ENCODE results near the gene SELENBP1. TPM values are rescaled to one million over a fixed set of nuclear protein-coding genes. Genes with fewer than 3 reads are reported as not detected.
"Not testable (repeated sequence)": the region's sequence is repeated elsewhere in the genome, so short reads cannot be mapped to it uniquely, and the experiment has no call there.

SELENBP1 gene
- total and polyA plus RNA-seq, 4 donors = 84.1 to 282 (median 186) TPM

GRCh38 chr1:151361883-151362282 lies 10.6 kb downstream of the SELENBP1 start:
- H3K9me3 ChIP-seq (ENCODE audit: control insufficient read depth in 4 of 4, insufficient read depth in 3 of 4, low read length in 3 of 4) = peaks cover 0 to 5% (median 1%) of the 10 kb centered on the region in 4 donors
- DNase-seq (no peak), ATAC-seq (ENCODE audit: insufficient read depth, low FRiP score) (no peak)
- H3K9ac ChIP-seq (ENCODE audit: insufficient read depth in 1 of 2, low read length in 2 of 2) = no peak overlapping the region
- peaks cover 0 to 49% (median 25%) of the 10 kb centered on the region in 4 donors for H3K36me3 ChIP-seq (ENCODE audit: control insufficient read depth in 4 of 4, insufficient read depth in 4 of 4, low read length in 4 of 4)
- H3K4me3 ChIP-seq = no peak overlapping the region
- no peaks in the 10 kb centered on the region for H3K4me1 ChIP-seq (ENCODE audit: control insufficient read depth in 5 of 5, insufficient read depth in 5 of 5, low read length in 5 of 5)
- H3K27ac ChIP-seq (ENCODE audit: low read depth in 1 of 2, low read length in 1 of 2) = no peak overlapping the region
- no peaks in the 10 kb centered on the region for H3K27me3 ChIP-seq (ENCODE audit: control insufficient read depth in 3 of 3, insufficient read depth in 3 of 3, low read length in 2 of 3)
- no peak for TF ChIP-seq CTCF (IDR thresholded peaks at IDR 0.05; ENCODE audit: control extremely low read depth, extremely low read depth)

GRCh38 chr1:151356696-151357095 lies 15.8 kb downstream of the SELENBP1 start:
- H3K27me3 ChIP-seq (ENCODE audit: control insufficient read depth in 3 of 3, insufficient read depth in 3 of 3, low read length in 2 of 3) = no peaks in the 10 kb centered on the region
- H3K9me3 ChIP-seq (ENCODE audit: control insufficient read depth in 4 of 4, insufficient read depth in 3 of 4, low read length in 3 of 4) = peaks cover 0 to 3% (median 0%) of the 10 kb centered on the region in 4 donors
- H3K9ac ChIP-seq (ENCODE audit: insufficient read depth in 1 of 2, low read length in 2 of 2) = no peak overlapping the region
- H3K4me3 ChIP-seq = no peak overlapping the region
- no peak for TF ChIP-seq CTCF (IDR thresholded peaks at IDR 0.05; ENCODE audit: control extremely low read depth, extremely low read depth)
- DNase-seq = no peak
- no peaks in the 10 kb centered on the region for H3K36me3 ChIP-seq (ENCODE audit: control insufficient read depth in 4 of 4, insufficient read depth in 4 of 4, low read length in 4 of 4)
- H3K4me1 ChIP-seq (ENCODE audit: control insufficient read depth in 5 of 5, insufficient read depth in 5 of 5, low read length in 5 of 5) = no peaks in the 10 kb centered on the region
- WGBS, 2 donors = 58 to 89% methylated on average over 2 of the region's 2 CpGs
- no peak for ATAC-seq (ENCODE audit: insufficient read depth, low FRiP score)
- no peak overlapping the region for H3K27ac ChIP-seq (ENCODE audit: low read depth in 1 of 2, low read length in 1 of 2)

GRCh38 chr1:151352021-151352718 lies 20.3 kb downstream of the SELENBP1 start:
- peaks cover 0 to 5% (median 0%) of the 10 kb centered on the region in 5 donors for H3K4me1 ChIP-seq (ENCODE audit: control insufficient read depth in 5 of 5, insufficient read depth in 5 of 5, low read length in 5 of 5)
- ATAC-seq (ENCODE audit: insufficient read depth, low FRiP score) (no peak), DNase-seq (no peak)
- no peak overlapping the region for H3K9ac ChIP-seq (ENCODE audit: insufficient read depth in 1 of 2, low read length in 2 of 2)
- H3K9me3 ChIP-seq (ENCODE audit: control insufficient read depth in 4 of 4, insufficient read depth in 3 of 4, low read length in 3 of 4) = peaks cover 0 to 3% (median 0%) of the 10 kb centered on the region in 4 donors
- 81 to 97% methylated on average over 6 of the region's 6 CpGs for WGBS, 2 donors
- no peak overlapping the region for H3K27ac ChIP-seq (ENCODE audit: low read depth in 1 of 2, low read length in 1 of 2)
- no peaks in the 10 kb centered on the region for H3K36me3 ChIP-seq (ENCODE audit: control insufficient read depth in 4 of 4, insufficient read depth in 4 of 4, low read length in 4 of 4)
- H3K27me3 ChIP-seq (ENCODE audit: control insufficient read depth in 3 of 3, insufficient read depth in 3 of 3, low read length in 2 of 3) = no peaks in the 10 kb centered on the region
- no peak overlapping the region for H3K4me3 ChIP-seq
- no peak for TF ChIP-seq CTCF (IDR thresholded peaks at IDR 0.05; ENCODE audit: control extremely low read depth, extremely low read depth)

- not testable (repeated sequence) for H3K36me3 ChIP-seq (ENCODE audit: control insufficient read depth in 4 of 4, insufficient read depth in 4 of 4, low read length in 4 of 4)
Measured at GRCh38 chr1:151350323-151350722, 22.2 kb downstream of the SELENBP1 start.

More at GRCh38 chr1:151350323-151350722, 22.2 kb downstream of the SELENBP1 start:
- not testable (repeated sequence) for H3K27ac ChIP-seq (ENCODE audit: low read depth in 1 of 2, low read length in 1 of 2); ATAC-seq (ENCODE audit: insufficient read depth, low FRiP score); H3K4me3 ChIP-seq; H3K9ac ChIP-seq (ENCODE audit: insufficient read depth in 1 of 2, low read length in 2 of 2); H3K27me3 ChIP-seq (ENCODE audit: control insufficient read depth in 3 of 3, insufficient read depth in 3 of 3, low read length in 2 of 3); DNase-seq; H3K9me3 ChIP-seq (ENCODE audit: control insufficient read depth in 4 of 4, insufficient read depth in 3 of 4, low read length in 3 of 4)
- WGBS, 2 donors = 85 to 91% methylated on average over 9 of the region's 9 CpGs
- H3K4me1 ChIP-seq (ENCODE audit: control insufficient read depth in 5 of 5, insufficient read depth in 5 of 5, low read length in 5 of 5) = peaks cover 0 to 14% (median 3%) of the 10 kb centered on the region in 5 donors

All from lung (tissue), 12 donors.